Muscle of leg (tissue), 16 donors: ENCODE measurements around the gene DGKB. TPM values are rescaled to one million over a fixed set of nuclear protein-coding genes. Genes with fewer than 3 reads are reported as not detected.

Source experiments
- DNase-seq: peaks from one replicate; pipeline ENCODE4 v3.0.0; 2013
- H3K27ac ChIP-seq: one replicate; pipeline ENCODE4 v1.5.1; 2013; ENCODE audit warnings: mild to moderate bottlenecking, low read length, control low read depth
- H3K27me3 ChIP-seq: one replicate; pipeline ENCODE4 v1.6.1; 2013; ENCODE audit warnings: low read length; ENCODE audit not compliant: control insufficient read depth, insufficient read depth
- H3K36me3 ChIP-seq: one replicate; pipeline ENCODE4 v1.6.1; 2013; ENCODE audit warnings: low read length; ENCODE audit not compliant: control insufficient read depth, insufficient read depth
- H3K4me1 ChIP-seq: one replicate; pipeline ENCODE4 v1.6.1; 2013; ENCODE audit warnings: low read length; ENCODE audit not compliant: control insufficient read depth, insufficient read depth
- H3K4me3 ChIP-seq: one replicate; pipeline ENCODE4 v1.5.1; 2013; ENCODE audit warnings: low read length, control low read depth
- H3K9me3 ChIP-seq: replicated peaks from 2 replicates; pipeline ENCODE4 v1.6.1; 2013; ENCODE audit warnings: low read depth, low read length; ENCODE audit not compliant: control insufficient read depth
- WGBS: methylation state at CpG from one replicate; pipeline ENCODE4 v1.1.5; 2013; ENCODE audit warnings: missing lambda C conversion rate; ENCODE audit not compliant: insufficient coverage; 5-methylcytosine and 5-hydroxymethylcytosine counted together
- long read RNA-seq, 11 donors: transcript quantifications; one replicate each; lab custom pipeline, GENCODE V29; 2026
- polyA plus RNA-seq, 8 donors: library from polyadenylated mRNA; unstranded; fragments of 120-200 nt; gene quantifications; one replicate each; pipeline versions ENCODE4 v1.2.1 to v1.2.3, GENCODE V29; 2013; ENCODE audit warnings: inconsistent platforms in 1 of 8, low replicate concordance in 1 of 8; ENCODE audit not compliant: insufficient read length in 8 of 8, insufficient read depth in 1 of 8
- total RNA-seq: library from RNA; stranded (reverse); fragments of 120-200 nt; gene quantifications from one replicate; pipeline ENCODE4 v1.2.4, GENCODE V29; 2013

Gene DGKB
- 1.4 TPM for total RNA-seq
- 1 to 10 TPM in 2 of 8 donors, under 1 TPM in 6; 0.42 to 1.1 (median 0.74) TPM for polyA plus RNA-seq
- long read RNA-seq, donor 1: 0 reads
- long read RNA-seq, donor 2: 0 reads
- long read RNA-seq, donor 3: 0 reads
- long read RNA-seq, donor 4: 0 reads
- long read RNA-seq, donor 5: 0 reads
- long read RNA-seq, donor 6: 0 reads
- long read RNA-seq, donor 7: 0 reads
- long read RNA-seq, donor 8: 0 reads
- long read RNA-seq, donor 9: 0 reads
- long read RNA-seq, donor 10: 0 reads
- long read RNA-seq, donor 11: 0 reads

GRCh38 chr7:14902589-14903067 lies at the start of gene DGKB:
TSS of gene DGKB (minus strand) at chr7:14902751.
- peak; percentile 79 for DNase-seq
- Histone ChIP-seq H3K27me3 (no peaks in the 10 kb centered on the region), H3K36me3 (no peaks in the 10 kb centered on the region), H3K4me3 (peak within 1 kb of the TSS; percentile 31), H3K4me1 (peaks cover 11% of the 10 kb centered on the region), H3K27ac (peak within 1 kb of the TSS; percentile 33), H3K9me3 (no peaks in the 10 kb centered on the region)
- under 1% methylated on average over 15 of the region's 16 CpGs for WGBS

GRCh38 chr7:14950013-14950412 lies 47.5 kb upstream of the DGKB start:
- no peak overlapping the region for H3K4me3 ChIP-seq
- H3K9me3 ChIP-seq: no peaks in the 10 kb centered on the region
- H3K27ac ChIP-seq: no peak overlapping the region
- no CpG with 5 or more reads among the region's 4 CpGs for WGBS
- H3K4me1 ChIP-seq: no peaks in the 10 kb centered on the region
- no peaks in the 10 kb centered on the region for H3K36me3 ChIP-seq
- no peak for DNase-seq
- no peaks in the 10 kb centered on the region for H3K27me3 ChIP-seq

GRCh38 chr7:14938181-14938580 lies 35.6 kb upstream of the DGKB start:
- no peak overlapping the region for H3K27ac ChIP-seq
- no peak overlapping the region for H3K4me3 ChIP-seq
- no peak for DNase-seq
- no peaks in the 10 kb centered on the region for H3K36me3 ChIP-seq
- no CpG with 5 or more reads among the region's 1 CpG for WGBS
- no peaks in the 10 kb centered on the region for H3K9me3 ChIP-seq
- no peaks in the 10 kb centered on the region for H3K27me3 ChIP-seq
- no peaks in the 10 kb centered on the region for H3K4me1 ChIP-seq

GRCh38 chr7:14937581-14937980 lies 35.0 kb upstream of the DGKB start:
- Histone ChIP-seq H3K27me3 (no peaks in the 10 kb centered on the region), H3K36me3 (no peaks in the 10 kb centered on the region), H3K4me3 (no peak overlapping the region), H3K27ac (no peak overlapping the region), H3K4me1 (no peaks in the 10 kb centered on the region), H3K9me3 (no peaks in the 10 kb centered on the region)
- no peak for DNase-seq
- WGBS: no CpG with 5 or more reads among the region's 1 CpG

- Histone ChIP-seq H3K27ac (no peak overlapping the region), H3K27me3 (no peaks in the 10 kb centered on the region), H3K36me3 (no peaks in the 10 kb centered on the region), H3K9me3 (no peaks in the 10 kb centered on the region), H3K4me3 (no peak overlapping the region), H3K4me1 (no peaks in the 10 kb centered on the region)
- no CpG with 5 or more reads among the region's 5 CpGs for WGBS
- peak; percentile 76 for DNase-seq
Observed at GRCh38 chr7:14936554-14936953, 34.0 kb upstream of the DGKB start.

- Histone ChIP-seq H3K4me1 (no peaks in the 10 kb centered on the region), H3K36me3 (no peaks in the 10 kb centered on the region), H3K27me3 (no peaks in the 10 kb centered on the region), H3K9me3 (no peaks in the 10 kb centered on the region), H3K4me3 (no peak overlapping the region), H3K27ac (no peak overlapping the region)
- no peak for DNase-seq
- WGBS: 52% methylated on average over 3 of the region's 3 CpGs
Observed at GRCh38 chr7:14934839-14935238, 32.3 kb upstream of the DGKB start.

GRCh38 chr7:14931511-14932215 lies 29.1 kb upstream of the DGKB start:
- Histone ChIP-seq H3K27me3 (no peaks in the 10 kb centered on the region), H3K4me1 (no peaks in the 10 kb centered on the region), H3K4me3 (no peak overlapping the region), H3K9me3 (no peaks in the 10 kb centered on the region), H3K36me3 (no peaks in the 10 kb centered on the region), H3K27ac (no peak overlapping the region)
- peak; percentile 4 for DNase-seq
- WGBS: 95% methylated on average over 3 of the region's 4 CpGs

- H3K4me1 ChIP-seq: no peaks in the 10 kb centered on the region
- DNase-seq: no peak
- H3K27me3 ChIP-seq: no peaks in the 10 kb centered on the region
- H3K9me3 ChIP-seq: no peaks in the 10 kb centered on the region
- WGBS: no CpG with 5 or more reads among the region's 1 CpG
- H3K4me3 ChIP-seq: no peak overlapping the region
- no peak overlapping the region for H3K27ac ChIP-seq
- no peaks in the 10 kb centered on the region for H3K36me3 ChIP-seq
Observed at GRCh38 chr7:14924398-14924797, 21.8 kb upstream of the DGKB start.

- Histone ChIP-seq H3K9me3 (no peaks in the 10 kb centered on the region), H3K4me1 (no peaks in the 10 kb centered on the region), H3K27ac (no peak overlapping the region), H3K36me3 (no peaks in the 10 kb centered on the region), H3K27me3 (no peaks in the 10 kb centered on the region), H3K4me3 (no peak overlapping the region)
- no peak for DNase-seq
Observed at GRCh38 chr7:14911077-14911476, 8.5 kb upstream of the DGKB start.

GRCh38 chr7:14908697-14909096 lies 6.1 kb upstream of the DGKB start:
- no peaks in the 10 kb centered on the region for H3K9me3 ChIP-seq
- no peak for DNase-seq
- no peak overlapping the region for H3K4me3 ChIP-seq
- H3K4me1 ChIP-seq: no peaks in the 10 kb centered on the region
- no peaks in the 10 kb centered on the region for H3K36me3 ChIP-seq
- H3K27ac ChIP-seq: no peak overlapping the region
- H3K27me3 ChIP-seq: no peaks in the 10 kb centered on the region
